SK-N-SH (cell line): ENCODE data around the gene SLC27A2.

ENCODE experiments used
- CTCF ChIP-seq: fragments of 200-600 bp; sonication (generic); IDR thresholded peaks from 2 replicates; pipeline ENCODE4 v1.6.1; 2017; ENCODE audit warnings: antibody characterized with exemption, mild to moderate bottlenecking, moderate library complexity
- IRF3 ChIP-seq: fragments of 150-350 bp; IDR thresholded peaks from 2 replicates; pipeline ENCODE4 v1.6.1; 2016; ENCODE audit warnings: mild to moderate bottlenecking, low read depth, low read length
- NRF1 ChIP-seq: IDR thresholded peaks from 2 replicates; pipeline ENCODE4 v1.6.1; 2012; ENCODE audit warnings: low read depth, mild to moderate bottlenecking, low read length
- SIN3A ChIP-seq: IDR thresholded peaks from 2 replicates; pipeline ENCODE4 v1.6.1; 2012; ENCODE audit warnings: low read depth, mild to moderate bottlenecking, low read length, moderate library complexity, borderline replicate concordance
- TEAD4 ChIP-seq: IDR thresholded peaks from 2 replicates; pipeline ENCODE4 v1.4.0; 2012; ENCODE audit warnings: mild to moderate bottlenecking, borderline replicate concordance; ENCODE audit not compliant: insufficient read depth

GRCh38 chr15:50192164-50192563 is 10.2 kb downstream of the SLC27A2 start:
- no peak for TF ChIP-seq CTCF
- no peak for TF ChIP-seq IRF3
- no peak for TF ChIP-seq TEAD4
- no peak for TF ChIP-seq NRF1
- no peak for TF ChIP-seq SIN3A
